Measurements from ENCODE around the gene TUSC2. TPM values are rescaled to one million over a fixed set of nuclear protein-coding genes. Genes with fewer than 3 reads are reported as not detected.

TUSC2 gene
- total RNA-seq, 1 experiment from 2014 or later, result 35.3 TPM

DNA sequence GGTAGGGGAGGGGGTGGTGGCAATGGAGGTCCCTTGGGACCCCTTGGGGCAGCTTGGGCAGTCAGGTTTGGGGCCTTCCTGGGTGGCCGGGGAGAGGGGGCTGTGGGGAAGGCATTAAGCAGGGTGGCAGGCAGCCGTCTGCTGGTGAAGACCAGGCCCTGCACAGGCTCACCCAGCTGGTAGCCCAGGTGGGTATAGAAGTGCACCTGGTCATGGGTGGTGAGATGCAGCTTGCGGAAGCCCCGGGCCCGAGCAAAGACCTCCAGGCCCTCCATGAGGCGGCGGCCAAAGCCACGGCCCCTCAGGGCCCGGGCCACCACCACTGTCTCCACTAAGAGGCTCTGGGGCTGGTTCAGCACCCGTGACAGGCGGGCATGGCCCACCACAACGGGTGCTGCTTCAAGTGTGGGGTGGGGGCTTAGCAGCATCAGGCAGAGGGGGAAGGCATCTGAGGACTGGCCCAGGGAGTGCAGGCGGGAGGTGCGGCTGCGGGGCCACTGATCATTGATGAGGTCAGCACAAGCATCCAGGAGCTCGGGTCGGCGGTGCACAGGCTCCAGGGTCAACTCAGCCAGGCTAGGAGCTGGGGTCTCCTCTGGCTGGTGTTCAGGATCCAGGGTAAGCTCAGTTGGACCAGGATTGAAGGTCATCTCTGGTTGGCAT, 31.2 kb downstream of the TUSC2 start:
- no peak for ATAC-seq
- in situ Hi-C loops (cut with HindIII; ENCODE audit: low pct_unique_long_range_greater_than_20kb, low sequenced_read_pairs), result no loop called here
- CTCF ChIA-PET, result interaction anchor here (0.6 kb wide), 1 partner anchor 265 kb away, joined by 3 read pairs; no protein-coding TSS in a partner anchor

More for the DNA sequence above, 31.2 kb downstream of the TUSC2 start:
- intact Hi-C loops (cut with micrococcal nuclease; ENCODE audit: unreplicated experiment), result no loop called here
- Histone ChIP-seq H3K4me1 (ENCODE audit: control insufficient read depth, insufficient read depth, low read length) (peaks cover 10% of the 10 kb centered on the region), H3K27ac (ENCODE audit: low read length) (no peak overlapping the region), H3K4me3 (ENCODE audit: low read depth in 2 of 2, low read length in 2 of 2) (no peak overlapping the region), H3K9me3 (ENCODE audit: control insufficient read depth, insufficient read depth, low read depth, low read length) (no peaks in the 10 kb centered on the region), H3K27me3 (ENCODE audit: control insufficient read depth, insufficient read depth, low read length) (no peaks in the 10 kb centered on the region), H3K36me3 (ENCODE audit: control insufficient read depth, insufficient read depth, low read length) (no peaks in the 10 kb centered on the region)
- TF ChIP-seq REST (IDR thresholded peaks at IDR 0.05; ENCODE audit: insufficient read depth in 1 of 2, low read depth in 2 of 2, low read length in 1 of 2) (no peak), CTCF (IDR thresholded peaks at IDR 0.05) (no peak), SIN3A (IDR thresholded peaks at IDR 0.05; ENCODE audit: borderline replicate concordance, insufficient read depth, low read depth, low read length) (no peak), TCF7L2 (IDR thresholded peaks at IDR 0.05; ENCODE audit: low read depth, low read length) (no peak), POLR2AphosphoS5 (IDR thresholded peaks at IDR 0.05; ENCODE audit: low read depth, low read length) (no peak)
- DNase-seq (ENCODE audit: low read depth, low spot score), result no peak
- POLR2A ChIA-PET, result no interaction called here
- BruUV-seq (replicated peaks), result no TSS peak

Measured in Panc1 (cell line).